GM12873 (cell line): Measurements from ENCODE around the gene PCDHGA2.

Experiments used
- TF ChIP-seq, protein P1 (sequence below): IDR thresholded peaks from 2 replicates; pipeline ENCODE4 v1.5.1; 2012; ENCODE audit warnings: low read depth, mild to moderate bottlenecking, moderate library complexity, low read length, control low read depth; ENCODE audit not compliant: insufficient read depth; ENCODE audit errors: missing control alignments

Gene PCDHGA2

GRCh38 chr5:141343242-141343952 is 4.8 kb downstream of the PCDHGA2 start, which contains the start of gene PCDHGA3:
PCDHGA3 (plus strand) TSS chr5:141343829; CDS start chr5:141344034, 205 bp downstream.
- TF ChIP-seq, protein P1, sequence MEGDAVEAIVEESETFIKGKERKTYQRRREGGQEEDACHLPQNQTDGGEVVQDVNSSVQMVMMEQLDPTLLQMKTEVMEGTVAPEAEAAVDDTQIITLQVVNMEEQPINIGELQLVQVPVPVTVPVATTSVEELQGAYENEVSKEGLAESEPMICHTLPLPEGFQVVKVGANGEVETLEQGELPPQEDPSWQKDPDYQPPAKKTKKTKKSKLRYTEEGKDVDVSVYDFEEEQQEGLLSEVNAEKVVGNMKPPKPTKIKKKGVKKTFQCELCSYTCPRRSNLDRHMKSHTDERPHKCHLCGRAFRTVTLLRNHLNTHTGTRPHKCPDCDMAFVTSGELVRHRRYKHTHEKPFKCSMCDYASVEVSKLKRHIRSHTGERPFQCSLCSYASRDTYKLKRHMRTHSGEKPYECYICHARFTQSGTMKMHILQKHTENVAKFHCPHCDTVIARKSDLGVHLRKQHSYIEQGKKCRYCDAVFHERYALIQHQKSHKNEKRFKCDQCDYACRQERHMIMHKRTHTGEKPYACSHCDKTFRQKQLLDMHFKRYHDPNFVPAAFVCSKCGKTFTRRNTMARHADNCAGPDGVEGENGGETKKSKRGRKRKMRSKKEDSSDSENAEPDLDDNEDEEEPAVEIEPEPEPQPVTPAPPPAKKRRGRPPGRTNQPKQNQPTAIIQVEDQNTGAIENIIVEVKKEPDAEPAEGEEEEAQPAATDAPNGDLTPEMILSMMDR: peak; percentile 57

DNA sequence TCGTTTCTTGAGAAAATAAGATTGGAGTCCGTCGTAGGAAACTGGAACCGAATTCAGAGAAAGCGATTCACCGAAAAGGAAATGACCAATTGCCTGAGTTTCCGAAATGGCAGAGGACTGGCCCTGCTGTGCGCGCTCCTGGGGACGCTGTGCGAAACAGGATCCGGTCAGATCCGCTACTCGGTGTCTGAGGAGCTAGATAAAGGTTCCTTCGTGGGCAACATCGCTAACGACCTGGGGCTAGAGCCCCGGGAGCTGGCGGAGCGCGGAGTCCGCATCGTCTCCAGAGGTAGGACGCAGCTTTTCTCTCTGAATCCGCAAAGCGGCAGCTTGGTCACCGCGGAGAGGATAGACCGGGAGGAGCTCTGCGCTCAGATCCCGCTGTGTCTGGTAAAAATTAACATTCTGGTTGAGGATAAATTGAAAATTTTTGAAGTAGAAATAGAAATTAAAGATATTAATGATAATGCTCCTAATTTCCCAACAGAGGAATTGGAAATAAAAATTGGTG is 5.4 kb downstream of the PCDHGA2 start:
- TF ChIP-seq, protein P1: no peak

- TF ChIP-seq, protein P1: no peak
Observed at GRCh38 chr5:141345327-141345726, 6.8 kb downstream of the PCDHGA2 start.

- TF ChIP-seq, protein P1: peak; percentile 70
Observed at GRCh38 chr5:141349917-141350619, 11.5 kb downstream of the PCDHGA2 start, which contains the start of gene PCDHGB1. PCDHGB1 (plus strand) TSS chr5:141350099; CDS start chr5:141350261, 162 bp downstream.

DNA sequence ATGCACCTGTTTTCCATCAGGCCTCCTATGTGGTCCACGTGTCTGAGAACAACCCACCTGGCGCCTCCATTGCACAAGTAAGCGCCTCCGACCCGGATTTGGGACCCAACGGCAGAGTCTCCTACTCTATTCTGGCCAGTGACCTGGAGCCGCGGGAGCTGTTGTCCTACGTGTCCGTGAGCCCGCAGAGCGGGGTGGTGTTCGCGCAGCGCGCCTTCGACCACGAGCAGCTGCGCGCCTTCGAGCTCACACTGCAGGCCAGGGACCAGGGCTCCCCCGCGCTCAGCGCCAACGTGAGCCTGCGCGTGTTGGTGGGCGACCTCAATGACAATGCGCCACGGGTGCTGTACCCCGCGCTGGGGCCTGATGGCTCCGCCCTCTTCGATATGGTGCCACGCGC is 13.0 kb downstream of the PCDHGA2 start:
- TF ChIP-seq, protein P1: no peak

GRCh38 chr5:141354900-141355469 is 16.4 kb downstream of the PCDHGA2 start, which contains the start of gene PCDHGA4:
PCDHGA4 (plus strand) TSS chr5:141355021; CDS start chr5:141355108, 87 bp downstream.
- TF ChIP-seq, protein P1: peak; percentile 49

DNA sequence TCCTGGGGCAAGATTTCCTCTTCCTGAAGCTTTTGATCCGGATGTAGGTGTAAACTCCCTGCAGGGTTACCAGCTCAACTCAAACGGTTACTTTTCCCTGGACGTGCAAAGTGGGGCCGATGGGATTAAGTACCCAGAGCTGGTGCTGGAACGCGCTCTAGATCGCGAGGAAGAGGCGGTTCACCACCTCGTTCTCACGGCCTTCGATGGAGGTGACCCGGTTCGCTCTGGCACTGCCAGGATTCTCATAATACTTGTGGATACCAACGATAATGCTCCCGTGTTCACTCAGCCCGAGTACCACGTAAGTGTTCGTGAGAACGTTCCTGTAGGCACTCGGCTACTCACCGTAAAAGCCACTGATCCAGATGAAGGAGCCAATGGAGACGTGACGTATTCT is 17.1 kb downstream of the PCDHGA2 start:
- TF ChIP-seq, protein P1: no peak
